ENCODE results near the gene RTP2.

RTP2 gene

DNA sequence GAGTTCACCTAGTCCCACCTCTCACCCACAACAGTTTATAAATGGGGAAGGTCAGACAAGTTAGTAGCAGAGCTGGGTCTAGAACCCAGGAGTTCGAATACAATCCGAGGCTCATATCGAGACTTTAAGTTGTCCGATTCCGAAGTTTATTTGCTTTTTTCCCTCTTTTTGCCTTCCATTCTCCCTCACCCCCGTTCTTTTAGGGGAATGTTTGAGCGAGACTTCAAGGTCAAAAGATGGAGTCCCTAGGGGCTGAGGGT is 35.6 kb upstream of the RTP2 start:
- in situ Hi-C loops (cut with MboI; ENCODE audit: low sequenced_read_pairs, unreplicated experiment) = loop anchor here (25.0 kb wide), 1 partner anchor 1399 kb away; no protein-coding TSS in a partner anchor
- TF ChIP-seq, protein P1, sequence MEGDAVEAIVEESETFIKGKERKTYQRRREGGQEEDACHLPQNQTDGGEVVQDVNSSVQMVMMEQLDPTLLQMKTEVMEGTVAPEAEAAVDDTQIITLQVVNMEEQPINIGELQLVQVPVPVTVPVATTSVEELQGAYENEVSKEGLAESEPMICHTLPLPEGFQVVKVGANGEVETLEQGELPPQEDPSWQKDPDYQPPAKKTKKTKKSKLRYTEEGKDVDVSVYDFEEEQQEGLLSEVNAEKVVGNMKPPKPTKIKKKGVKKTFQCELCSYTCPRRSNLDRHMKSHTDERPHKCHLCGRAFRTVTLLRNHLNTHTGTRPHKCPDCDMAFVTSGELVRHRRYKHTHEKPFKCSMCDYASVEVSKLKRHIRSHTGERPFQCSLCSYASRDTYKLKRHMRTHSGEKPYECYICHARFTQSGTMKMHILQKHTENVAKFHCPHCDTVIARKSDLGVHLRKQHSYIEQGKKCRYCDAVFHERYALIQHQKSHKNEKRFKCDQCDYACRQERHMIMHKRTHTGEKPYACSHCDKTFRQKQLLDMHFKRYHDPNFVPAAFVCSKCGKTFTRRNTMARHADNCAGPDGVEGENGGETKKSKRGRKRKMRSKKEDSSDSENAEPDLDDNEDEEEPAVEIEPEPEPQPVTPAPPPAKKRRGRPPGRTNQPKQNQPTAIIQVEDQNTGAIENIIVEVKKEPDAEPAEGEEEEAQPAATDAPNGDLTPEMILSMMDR (IDR thresholded peaks at IDR 0.05; ENCODE audit: borderline replicate concordance, control extremely low read depth, extremely low read depth, insufficient read depth, missing control alignments) = no peak
- no peak for DNase-seq (ENCODE audit: low spot score)

DNA sequence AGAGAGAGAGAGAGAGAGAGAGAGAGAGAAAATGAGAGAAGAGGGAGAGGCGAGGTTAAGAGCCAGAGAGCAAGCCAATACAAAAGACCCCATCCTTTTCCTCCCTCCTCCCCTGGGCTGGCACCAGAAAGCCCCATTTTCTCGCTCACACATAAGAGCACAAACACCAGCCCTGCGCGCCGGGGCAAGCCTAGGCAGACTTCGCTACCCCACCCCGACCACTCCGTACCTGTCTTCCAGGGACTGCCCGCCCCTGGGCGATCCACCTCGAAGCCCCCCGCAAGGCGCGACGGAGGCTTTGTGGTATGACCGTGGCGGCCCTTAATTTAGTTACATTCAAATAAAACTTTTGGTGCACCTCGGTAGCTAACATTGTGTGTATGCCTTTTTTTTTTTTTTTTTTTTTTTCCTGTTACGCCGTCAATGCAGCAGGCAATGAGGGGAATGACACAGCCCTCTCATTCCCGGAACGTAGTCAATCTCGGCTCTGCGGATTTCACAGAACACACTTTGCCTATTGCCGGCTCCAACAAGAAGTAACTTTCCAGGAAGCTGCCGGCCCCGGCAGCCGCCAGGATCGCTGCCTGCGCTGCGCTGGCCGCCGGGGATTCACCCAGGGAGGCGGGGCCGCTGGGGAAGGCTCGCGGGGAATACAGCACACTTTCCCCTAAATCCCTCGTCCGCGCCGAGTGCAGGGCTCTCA is 35.2 kb upstream of the RTP2 start:
- in situ Hi-C loops (cut with MboI; ENCODE audit: low sequenced_read_pairs, unreplicated experiment) = loop anchor here (25.0 kb wide), 1 partner anchor 1400 kb away; no protein-coding TSS in a partner anchor
- TF ChIP-seq, protein P1 (IDR thresholded peaks at IDR 0.05; ENCODE audit: borderline replicate concordance, control extremely low read depth, extremely low read depth, insufficient read depth, missing control alignments) = no peak
- peak; percentile 50 for DNase-seq (ENCODE audit: low spot score)

DNA sequence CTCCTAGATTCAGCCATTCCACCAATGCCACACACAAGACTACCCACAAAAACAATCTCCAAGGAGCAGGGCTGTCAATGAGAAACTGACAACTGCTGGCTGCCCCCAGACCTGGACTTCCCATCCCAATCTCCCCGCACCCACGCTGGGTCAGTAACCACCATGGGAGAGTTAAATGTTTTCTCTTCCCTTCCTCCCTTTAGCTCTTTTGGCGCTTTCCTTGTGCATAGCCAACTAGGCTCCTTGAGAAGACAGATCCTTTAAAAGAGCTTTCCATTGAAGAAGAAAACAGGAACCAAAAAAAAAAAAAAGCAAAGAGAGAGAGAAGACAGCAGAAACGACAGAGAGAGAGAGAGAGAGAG is 34.6 kb upstream of the RTP2 start:
- no peak for DNase-seq (ENCODE audit: low spot score)
- TF ChIP-seq, protein P1 (IDR thresholded peaks at IDR 0.05; ENCODE audit: borderline replicate concordance, control extremely low read depth, extremely low read depth, insufficient read depth, missing control alignments) = no peak
- in situ Hi-C loops (cut with MboI; ENCODE audit: low sequenced_read_pairs, unreplicated experiment) = loop anchor here (25.0 kb wide), 1 partner anchor 1400 kb away; no protein-coding TSS in a partner anchor

DNA sequence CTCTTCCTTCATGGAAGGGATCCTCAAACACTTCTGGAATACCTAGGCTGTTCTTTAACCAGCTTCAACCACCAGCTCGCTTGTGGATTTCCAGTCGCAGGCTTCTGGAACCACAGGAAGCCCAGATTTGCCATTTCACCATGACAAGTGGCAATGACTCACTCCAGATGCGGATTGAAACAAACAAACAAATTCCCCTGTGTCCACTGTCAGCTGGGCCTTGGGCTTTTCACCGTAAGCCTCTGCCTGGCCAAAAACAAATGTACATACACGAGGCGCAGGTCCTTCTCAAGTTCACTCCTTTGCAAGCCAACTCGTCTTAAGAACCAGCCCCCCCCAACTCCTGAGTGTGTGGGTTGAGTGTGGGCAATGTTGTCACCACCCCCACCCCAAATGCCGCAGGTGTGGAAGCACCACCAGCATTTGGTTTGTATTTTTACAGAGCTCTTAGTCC is 34.1 kb upstream of the RTP2 start:
- TF ChIP-seq, protein P1 (IDR thresholded peaks at IDR 0.05; ENCODE audit: borderline replicate concordance, control extremely low read depth, extremely low read depth, insufficient read depth, missing control alignments) = no peak
- in situ Hi-C loops (cut with MboI; ENCODE audit: low sequenced_read_pairs, unreplicated experiment) = loop anchor here (25.0 kb wide), 1 partner anchor 1401 kb away; no protein-coding TSS in a partner anchor
- no peak for DNase-seq (ENCODE audit: low spot score)

DNA sequence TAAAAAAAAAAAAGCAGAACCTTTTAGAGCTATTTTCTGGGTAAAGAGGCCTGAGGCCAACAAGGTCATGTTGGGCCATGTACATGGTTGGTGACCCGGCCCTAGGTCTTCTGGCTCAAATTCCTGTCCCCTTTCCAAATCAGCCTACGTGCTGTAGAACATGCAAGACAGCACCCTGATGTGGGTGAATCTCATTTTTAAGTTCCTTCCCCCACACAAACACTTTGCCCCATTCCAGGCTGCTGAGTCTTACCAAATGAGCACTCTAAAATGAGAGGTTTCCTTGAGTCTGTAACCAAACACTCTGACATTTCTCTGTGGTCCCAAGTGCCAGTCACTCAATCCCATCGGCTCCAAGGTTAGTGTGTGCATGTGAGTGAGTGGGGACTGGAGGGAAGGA is 33.5 kb upstream of the RTP2 start:
- TF ChIP-seq, protein P1 (IDR thresholded peaks at IDR 0.05; ENCODE audit: borderline replicate concordance, control extremely low read depth, extremely low read depth, insufficient read depth, missing control alignments) = no peak
- no peak for DNase-seq (ENCODE audit: low spot score)
- in situ Hi-C loops (cut with MboI; ENCODE audit: low sequenced_read_pairs, unreplicated experiment) = loop anchor here (25.0 kb wide), 1 partner anchor 1401 kb away; no protein-coding TSS in a partner anchor

DNA sequence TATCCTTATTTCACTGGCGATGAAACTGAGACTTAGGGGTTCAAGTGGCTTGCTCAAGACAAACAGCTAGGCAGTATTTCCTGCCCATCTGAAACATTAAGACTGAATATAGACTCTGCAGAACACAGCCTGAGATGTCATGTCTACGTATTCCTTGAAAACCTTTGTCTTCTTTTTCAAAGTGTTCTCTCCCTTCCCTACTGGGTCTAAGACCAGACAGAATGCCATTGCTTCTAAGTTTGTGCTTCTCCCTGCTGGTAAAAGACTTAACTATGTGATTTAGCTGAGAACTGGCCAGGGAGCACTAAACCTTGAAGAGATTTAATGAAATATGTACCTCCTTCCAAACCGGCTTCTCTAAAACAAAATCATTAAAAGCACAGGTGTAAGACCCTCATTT is 33.0 kb upstream of the RTP2 start:
- DNase-seq (ENCODE audit: low spot score) = no peak
- in situ Hi-C loops (cut with MboI; ENCODE audit: low sequenced_read_pairs, unreplicated experiment) = loop anchor here (25.0 kb wide), 1 partner anchor 1402 kb away; no protein-coding TSS in a partner anchor
- TF ChIP-seq, protein P1 (IDR thresholded peaks at IDR 0.05; ENCODE audit: borderline replicate concordance, control extremely low read depth, extremely low read depth, insufficient read depth, missing control alignments) = no peak

All from GM13976 (cell line).